Muscle layer of colon (tissue), 2 donors: Measurements from ENCODE around the gene GIGYF2.

Source experiments
- H3K27ac ChIP-seq: one replicate; pipeline ENCODE4 v1.7.0; 2013; ENCODE audit warnings: low read depth, mild to moderate bottlenecking, low read length, moderate library complexity
- H3K27me3 ChIP-seq, 2 donors: one replicate each; pipeline ENCODE4 v1.7.0; 2013; ENCODE audit warnings: low read length in 2 of 2, mild to moderate bottlenecking in 2 of 2; ENCODE audit not compliant: insufficient read depth in 2 of 2, control insufficient read depth in 1 of 2
- H3K36me3 ChIP-seq: one replicate; pipeline ENCODE4 v1.7.0; 2013; ENCODE audit warnings: mild to moderate bottlenecking, low read length; ENCODE audit not compliant: insufficient read depth
- H3K4me1 ChIP-seq: one replicate; pipeline ENCODE4 v1.7.0; 2013; ENCODE audit warnings: mild to moderate bottlenecking, low read length; ENCODE audit not compliant: insufficient read depth
- H3K4me3 ChIP-seq, 2 donors: one replicate each; pipeline ENCODE4 v1.7.0; 2013; ENCODE audit warnings: low read length in 2 of 2, low read depth in 1 of 2, mild to moderate bottlenecking in 1 of 2, moderate library complexity in 1 of 2
- H3K9ac ChIP-seq: one replicate; pipeline ENCODE4 v1.7.0; 2013; ENCODE audit warnings: low read length
- H3K9me3 ChIP-seq: one replicate; pipeline ENCODE4 v1.7.0; 2013; ENCODE audit warnings: mild to moderate bottlenecking, low read length
- donor health status: abdominal sarcoma.
- donor health status: Adenocarcinoma of cecum.

The GIGYF2 gene

DNA sequence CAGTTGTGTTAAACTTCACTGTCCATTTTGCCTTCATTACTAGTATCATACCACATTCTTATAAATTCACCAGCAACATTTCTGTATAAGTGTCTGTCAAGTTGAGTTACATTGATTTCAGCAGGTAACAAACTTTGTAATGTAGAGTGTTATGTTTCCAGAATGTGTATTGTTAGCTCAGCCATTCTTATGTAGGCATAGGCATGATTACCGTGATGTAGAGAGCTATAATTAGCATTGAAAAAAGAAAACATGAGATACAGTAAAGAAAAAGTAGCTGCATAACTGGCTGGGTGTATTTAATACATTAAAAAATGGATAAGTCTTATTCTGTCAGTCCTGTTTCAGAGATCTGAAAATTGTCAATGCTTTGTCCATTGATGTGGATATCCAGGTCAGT, 70.7 kb downstream of the GIGYF2 start:
- Histone ChIP-seq H3K9ac (no peak overlapping the region), H3K4me1 (no peaks in the 10 kb centered on the region), H3K4me3 (no peak overlapping the region), H3K36me3 (peaks cover 42% of the 10 kb centered on the region), H3K9me3 (no peaks in the 10 kb centered on the region), H3K27me3 (no peaks in the 10 kb centered on the region), H3K27ac (no peak overlapping the region)

DNA sequence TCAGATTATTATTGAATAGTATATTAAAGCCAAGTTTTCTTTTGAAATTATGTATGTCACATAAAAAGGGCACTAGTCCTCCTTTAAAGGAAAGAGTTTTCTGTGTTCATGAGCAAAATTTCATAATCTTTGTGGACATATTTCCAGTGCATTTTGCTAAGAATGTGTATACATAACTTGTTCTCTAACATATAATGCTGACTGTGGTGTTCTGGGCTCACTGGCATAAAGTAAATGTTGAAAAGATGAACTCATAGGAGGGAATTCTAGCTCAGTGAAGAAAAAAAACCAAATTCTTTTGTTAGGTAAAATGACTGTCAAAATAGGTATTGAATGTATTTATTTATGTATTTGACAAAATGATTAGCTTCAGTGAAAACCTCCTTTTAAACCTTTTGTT, 73.1 kb downstream of the GIGYF2 start:
- H3K27me3 ChIP-seq = no peaks in the 10 kb centered on the region
- no peak overlapping the region for H3K9ac ChIP-seq
- no peak overlapping the region for H3K27ac ChIP-seq
- H3K4me3 ChIP-seq = no peak overlapping the region
- H3K36me3 ChIP-seq = peaks cover 34% of the 10 kb centered on the region
- H3K9me3 ChIP-seq = no peaks in the 10 kb centered on the region
- peaks cover 4% of the 10 kb centered on the region for H3K4me1 ChIP-seq

DNA sequence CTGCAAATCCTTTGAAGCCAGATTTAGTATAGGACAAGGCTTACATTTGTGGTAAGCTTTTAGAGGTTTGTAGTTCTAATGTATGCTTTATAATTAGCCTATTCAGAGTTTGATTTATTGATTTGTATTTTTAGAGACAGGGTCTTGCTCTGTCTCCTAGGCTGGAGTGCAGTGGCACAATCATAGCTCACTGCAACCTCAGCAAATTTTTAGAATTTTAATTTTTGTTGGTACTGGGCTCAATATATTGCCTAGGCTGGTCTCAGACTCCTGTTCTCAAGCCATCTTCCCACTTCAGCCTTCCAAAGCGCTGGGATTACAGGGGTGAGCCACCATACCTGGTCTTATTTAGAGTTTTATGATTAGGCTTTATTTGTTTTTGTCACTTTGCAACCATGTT, 74.7 kb downstream of the GIGYF2 start:
- no peaks in the 10 kb centered on the region for H3K27me3 ChIP-seq
- H3K27ac ChIP-seq = no peak overlapping the region
- no peaks in the 10 kb centered on the region for H3K9me3 ChIP-seq
- H3K36me3 ChIP-seq = peaks cover 27% of the 10 kb centered on the region
- peaks cover 4% of the 10 kb centered on the region for H3K4me1 ChIP-seq
- no peak overlapping the region for H3K4me3 ChIP-seq
- no peak overlapping the region for H3K9ac ChIP-seq

DNA sequence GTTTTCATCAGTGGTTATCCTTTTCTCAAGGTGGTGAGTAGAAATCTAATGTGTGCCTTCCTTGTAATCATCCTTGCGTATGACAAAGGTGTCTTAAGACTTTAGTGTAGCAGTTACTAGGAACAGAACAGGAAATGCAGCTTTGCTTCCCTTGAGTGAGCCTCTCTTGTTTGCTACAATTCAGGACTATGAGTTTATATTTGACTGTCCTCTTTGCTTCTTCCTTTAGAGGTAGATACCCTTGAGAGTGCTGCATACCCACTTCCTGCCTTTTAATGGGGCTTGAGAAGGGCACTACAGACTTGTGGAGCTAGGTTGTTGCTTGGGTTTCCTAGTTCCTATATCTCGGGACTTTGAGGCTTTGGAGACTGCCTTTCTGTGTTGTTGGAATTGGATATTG, 75.4 kb downstream of the GIGYF2 start:
- Histone ChIP-seq H3K9ac (no peak overlapping the region), H3K9me3 (no peaks in the 10 kb centered on the region), H3K27me3 (no peaks in the 10 kb centered on the region), H3K4me1 (peaks cover 4% of the 10 kb centered on the region), H3K36me3 (peaks cover 26% of the 10 kb centered on the region), H3K27ac (no peak overlapping the region), H3K4me3 (no peak overlapping the region)

DNA sequence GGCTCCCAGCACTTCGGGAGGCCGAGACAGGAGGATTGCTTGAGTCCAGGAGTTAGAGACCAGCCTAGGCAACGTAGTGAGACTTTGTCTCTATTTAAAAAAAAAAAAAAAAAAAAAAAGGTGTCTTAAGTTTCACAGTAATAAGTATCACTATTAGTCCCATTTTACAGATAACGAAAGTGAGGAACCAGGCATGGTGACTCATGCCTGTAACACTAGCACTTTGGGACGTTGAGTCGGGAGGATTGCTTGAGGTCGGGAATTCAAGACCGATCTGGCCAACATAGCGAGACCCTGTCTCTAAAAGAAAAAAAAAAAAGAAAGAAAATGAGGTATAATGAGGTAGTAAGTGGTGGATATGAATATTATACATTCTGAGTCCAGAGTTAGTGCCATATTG, 76.7 kb downstream of the GIGYF2 start:
- H3K36me3 ChIP-seq = peaks cover 18% of the 10 kb centered on the region
- H3K4me3 ChIP-seq = no peak overlapping the region
- no peaks in the 10 kb centered on the region for H3K9me3 ChIP-seq
- no peak overlapping the region for H3K9ac ChIP-seq
- H3K27me3 ChIP-seq = no peaks in the 10 kb centered on the region
- no peak overlapping the region for H3K27ac ChIP-seq
- peaks cover 11% of the 10 kb centered on the region for H3K4me1 ChIP-seq

DNA sequence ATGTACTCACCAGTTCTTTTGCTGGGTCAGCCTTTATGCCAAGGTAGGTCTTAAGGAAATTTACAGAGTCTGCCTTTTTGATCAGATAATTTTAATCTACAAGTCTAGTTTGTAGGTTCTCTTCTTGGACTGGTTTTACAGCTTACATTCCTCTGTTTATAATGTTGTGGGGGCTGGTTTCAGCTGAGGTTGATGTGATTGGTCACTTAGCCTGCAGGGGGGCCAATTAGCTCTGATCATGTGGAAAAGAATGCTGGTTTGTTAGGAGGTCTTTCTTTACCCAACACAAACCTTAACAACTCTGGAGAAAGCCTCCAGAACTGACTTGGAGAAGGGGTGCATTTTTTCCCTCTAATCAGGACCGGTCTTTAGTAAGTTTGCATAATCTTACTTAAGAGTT, 79.3 kb downstream of the GIGYF2 start, which contains the start of gene KCNJ13:
Gene KCNJ13, minus strand, starts transcription at position 131 of the 400 bp plus-strand sequence. CDS start 5,203 bp downstream, outside the sequence.
- no peak within 1 kb of the TSS for H3K9ac ChIP-seq
- peaks cover 29% of the 10 kb centered on the region for H3K4me1 ChIP-seq
- no peak within 1 kb of the TSS for H3K4me3 ChIP-seq
- H3K27me3 ChIP-seq = no peaks in the 10 kb centered on the region
- H3K9me3 ChIP-seq = no peaks in the 10 kb centered on the region
- peaks cover 10% of the 10 kb centered on the region for H3K36me3 ChIP-seq
- H3K27ac ChIP-seq = no peak within 1 kb of the TSS

DNA sequence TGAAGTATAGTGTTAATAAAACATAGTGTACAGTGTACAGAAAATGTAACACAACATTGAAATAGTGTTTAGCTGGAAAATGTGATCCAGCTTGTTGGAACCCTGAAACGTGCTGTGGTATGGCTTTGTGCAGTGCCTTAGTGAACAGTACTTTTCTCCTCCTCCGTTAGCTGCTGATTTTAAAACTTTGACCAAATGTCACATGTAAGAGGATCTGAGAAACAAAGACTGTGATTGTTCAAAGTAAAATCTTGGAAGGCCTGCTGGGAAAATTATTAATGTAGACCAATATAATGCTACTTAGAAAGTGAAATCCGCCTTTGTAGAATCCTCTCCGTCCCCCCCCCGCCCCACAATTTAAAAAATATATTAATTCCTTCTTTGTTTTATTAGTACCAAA, 80.1 kb downstream of the GIGYF2 start:
- H3K4me1 ChIP-seq = peaks cover 33% of the 10 kb centered on the region

DNA sequence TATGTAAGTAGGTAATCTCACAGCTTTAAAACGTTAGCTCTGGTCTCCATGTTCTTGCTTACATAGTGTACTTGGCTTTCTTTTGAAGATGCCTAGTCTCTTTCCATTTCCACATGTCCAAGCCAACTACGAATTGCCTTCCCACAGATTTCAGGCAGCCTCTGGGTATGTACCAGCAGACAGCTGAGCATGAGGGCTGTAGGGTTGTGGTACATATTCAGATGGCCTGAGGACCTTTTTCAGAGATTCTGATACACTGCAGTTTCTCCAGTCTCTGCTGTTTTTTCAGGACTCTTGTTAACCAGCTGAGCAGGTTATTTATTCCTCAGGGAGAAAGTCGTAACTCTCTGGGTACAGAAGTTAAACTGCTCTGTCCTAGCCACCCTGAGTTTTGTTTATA, 82.3 kb downstream of the GIGYF2 start:
- H3K27me3 ChIP-seq = no peaks in the 10 kb centered on the region
- H3K4me3 ChIP-seq = no peak overlapping the region
- no peak overlapping the region for H3K27ac ChIP-seq
- H3K9ac ChIP-seq = no peak overlapping the region
- H3K9me3 ChIP-seq = no peaks in the 10 kb centered on the region
- no peaks in the 10 kb centered on the region for H3K36me3 ChIP-seq
- peaks cover 29% of the 10 kb centered on the region for H3K4me1 ChIP-seq

More for the DNA sequence above, 80.1 kb downstream of the GIGYF2 start:
- H3K4me3 ChIP-seq = no peak overlapping the region
- H3K27me3 ChIP-seq = no peaks in the 10 kb centered on the region
- no peak overlapping the region for H3K9ac ChIP-seq
- H3K27ac ChIP-seq = no peak overlapping the region
- H3K36me3 ChIP-seq = peaks cover 7% of the 10 kb centered on the region
- no peaks in the 10 kb centered on the region for H3K9me3 ChIP-seq

DNA sequence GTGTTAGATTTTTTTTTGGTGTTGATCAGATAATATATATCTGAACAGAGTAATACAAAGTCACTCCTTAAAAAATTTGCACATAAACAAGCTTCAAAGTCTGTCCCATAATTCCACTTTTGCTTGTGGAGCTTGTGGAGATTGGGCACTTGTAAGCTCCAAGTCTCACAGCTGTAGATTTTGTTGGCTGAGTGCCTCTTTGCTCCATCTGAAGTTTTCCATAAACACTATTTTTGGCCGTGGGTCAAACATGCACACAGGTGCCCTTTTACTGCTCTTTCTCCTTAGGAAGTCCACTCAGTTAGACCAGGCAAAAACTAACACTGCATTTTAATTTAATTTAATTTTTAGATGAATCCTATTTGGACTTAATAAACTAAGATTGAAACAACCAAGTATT, 82.8 kb downstream of the GIGYF2 start:
- no peaks in the 10 kb centered on the region for H3K9me3 ChIP-seq
- no peak overlapping the region for H3K9ac ChIP-seq
- no peaks in the 10 kb centered on the region for H3K27me3 ChIP-seq
- peaks cover 29% of the 10 kb centered on the region for H3K4me1 ChIP-seq
- H3K36me3 ChIP-seq = no peaks in the 10 kb centered on the region
- H3K4me3 ChIP-seq = no peak overlapping the region
- no peak overlapping the region for H3K27ac ChIP-seq

DNA sequence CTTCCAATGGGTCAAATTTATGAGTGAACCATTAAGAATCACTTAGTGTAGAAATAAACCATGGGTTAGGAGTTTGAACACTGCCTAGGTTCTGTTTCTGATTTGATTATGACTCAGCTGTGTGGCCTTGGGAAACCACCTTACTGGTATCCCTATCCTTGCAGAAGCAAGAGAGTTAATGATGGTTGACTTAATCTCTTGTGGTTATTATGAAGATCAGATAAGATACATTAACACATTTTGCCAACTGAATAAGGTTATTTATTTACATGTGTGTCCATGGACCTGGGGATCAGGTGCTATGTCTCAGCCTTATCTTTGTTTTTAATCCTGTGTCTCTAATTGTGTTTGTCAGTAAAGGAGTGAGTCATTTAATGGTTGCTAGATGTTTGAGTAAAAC, 84.6 kb downstream of the GIGYF2 start:
- Histone ChIP-seq H3K27me3 (no peaks in the 10 kb centered on the region), H3K4me3 (no peak overlapping the region), H3K9me3 (no peaks in the 10 kb centered on the region), H3K36me3 (no peaks in the 10 kb centered on the region), H3K9ac (no peak overlapping the region), H3K27ac (no peak overlapping the region), H3K4me1 (peaks cover 29% of the 10 kb centered on the region)

DNA sequence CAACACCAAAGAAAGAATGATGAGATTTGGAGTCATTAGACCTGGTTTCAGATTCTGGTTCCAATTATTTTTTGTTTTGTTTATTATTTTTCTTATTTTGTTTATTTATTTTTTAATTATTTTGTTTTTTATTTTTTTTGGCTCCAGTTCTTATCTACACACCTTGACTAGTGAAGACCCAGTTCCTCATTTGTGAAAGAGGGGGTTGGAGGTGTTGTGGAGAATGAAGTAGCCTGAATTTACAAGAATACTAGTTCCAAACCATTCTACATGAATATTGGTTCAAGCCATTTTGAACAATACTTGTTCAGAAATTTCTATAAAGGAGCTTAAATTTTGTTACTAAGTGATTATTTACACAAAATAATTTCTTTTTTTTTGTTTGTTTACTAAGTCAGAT, 86.1 kb downstream of the GIGYF2 start:
- no peak overlapping the region for H3K9ac ChIP-seq
- no peaks in the 10 kb centered on the region for H3K27me3 ChIP-seq
- no peaks in the 10 kb centered on the region for H3K9me3 ChIP-seq
- H3K4me1 ChIP-seq = peaks cover 27% of the 10 kb centered on the region
- H3K36me3 ChIP-seq = peaks cover 5% of the 10 kb centered on the region
- H3K27ac ChIP-seq = no peak overlapping the region
- H3K4me3 ChIP-seq = no peak overlapping the region

DNA sequence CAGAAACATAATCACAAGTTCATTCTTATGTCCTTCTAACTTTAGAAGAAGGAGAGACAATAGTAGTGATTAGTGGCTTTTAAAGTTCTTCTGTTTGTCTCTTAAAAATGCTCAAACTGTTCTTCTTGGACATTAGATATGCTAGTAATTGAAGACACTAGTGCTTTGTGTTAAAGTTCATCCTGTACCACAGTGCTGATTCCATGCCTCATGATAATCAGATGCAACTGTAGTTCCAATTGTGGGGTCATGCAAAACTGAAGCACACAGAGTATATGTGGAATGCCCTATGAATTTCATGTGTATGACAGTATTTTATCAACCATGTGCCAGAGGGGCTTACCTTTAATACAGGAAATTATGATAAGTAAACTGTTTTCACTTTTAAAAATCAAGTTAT, 90.7 kb downstream of the GIGYF2 start:
- Histone ChIP-seq H3K9ac (no peak overlapping the region), H3K4me1 (no peaks in the 10 kb centered on the region), H3K36me3 (peaks cover 37% of the 10 kb centered on the region), H3K27ac (no peak overlapping the region), H3K9me3 (no peaks in the 10 kb centered on the region), H3K4me3 (no peak overlapping the region), H3K27me3 (no peaks in the 10 kb centered on the region)
